Endodermal cell (in vitro differentiated cells): ENCODE results near the gene PRLHR. TPM values are rescaled to one million over a fixed set of nuclear protein-coding genes. Genes with fewer than 3 reads are reported as not detected.
A peak's percentile ranks its signal among the peaks of the same experiment; 100 is the strongest.

Experiments used
- DNase-seq: peaks from one replicate; pipeline ENCODE4 v3.0.0-alpha.2; 2017
- H3K27ac ChIP-seq: 2 replicates; pipeline ENCODE4 v1.5.1; 2013; ENCODE audit warnings: mild to moderate bottlenecking, low read depth, low read length, moderate library complexity
- H3K27me3 ChIP-seq: 2 replicates; pipeline ENCODE4 v1.6.1; 2013; ENCODE audit warnings: mild to moderate bottlenecking, low read length, moderate library complexity; ENCODE audit not compliant: insufficient read depth, control insufficient read depth, poor library complexity, severe bottlenecking
- H3K36me3 ChIP-seq: 2 replicates; pipeline ENCODE4 v1.7.0; 2013; ENCODE audit warnings: mild to moderate bottlenecking, low read length, moderate library complexity; ENCODE audit not compliant: control insufficient read depth, insufficient read depth
- H3K4me1 ChIP-seq: one replicate; pipeline ENCODE4 v1.7.0; 2013; ENCODE audit warnings: low read length; ENCODE audit not compliant: control insufficient read depth, insufficient read depth
- H3K4me3 ChIP-seq: 2 replicates; pipeline ENCODE4 v1.5.1; 2013; ENCODE audit warnings: mild to moderate bottlenecking, low read length, moderate library complexity
- H3K9ac ChIP-seq: 2 replicates; pipeline ENCODE4 v1.6.1; 2013; ENCODE audit warnings: mild to moderate bottlenecking, low read length, moderate library complexity; ENCODE audit not compliant: poor library complexity, severe bottlenecking; ENCODE audit errors: extremely low read depth
- H3K9me3 ChIP-seq: 2 replicates; pipeline ENCODE4 v1.6.1; 2013; ENCODE audit warnings: mild to moderate bottlenecking, low read length, moderate library complexity; ENCODE audit not compliant: control insufficient read depth
- H3K27ac Mint-ChIP-seq: 2 replicates; pipeline ENCODE4 v1.8.0; 2020; ENCODE audit warnings: mixed read lengths
- H3K27me3 Mint-ChIP-seq: 2 replicates; pipeline ENCODE4 v1.8.0; 2021; ENCODE audit warnings: mild to moderate bottlenecking, mixed read lengths; ENCODE audit not compliant: insufficient read depth
- H3K36me3 Mint-ChIP-seq: 2 replicates; pipeline ENCODE4 v1.8.0; 2020; ENCODE audit warnings: low read depth, mixed read lengths
- H3K4me1 Mint-ChIP-seq: 2 replicates; pipeline ENCODE4 v1.8.0; 2020; ENCODE audit warnings: mixed read lengths
- H3K4me3 Mint-ChIP-seq: 2 replicates; pipeline ENCODE4 v1.8.0; 2020; ENCODE audit warnings: mild to moderate bottlenecking, moderate library complexity, mixed read lengths
- H3K9me3 Mint-ChIP-seq: 2 replicates; pipeline ENCODE4 v1.8.0; 2020; ENCODE audit warnings: mild to moderate bottlenecking, mixed read lengths
- whole genome bisulfite sequencing, 2 experiments: methylation state at CpG; one replicate each; pipeline versions ENCODE4 v1.1.5 to v1.1.7; 2013; ENCODE audit warnings: missing lambda C conversion rate in 2 of 2, mixed read lengths in 1 of 2; ENCODE audit not compliant: insufficient coverage in 1 of 2, insufficient read length in 1 of 2; 5-methylcytosine and 5-hydroxymethylcytosine counted together
- total RNA-seq, 2 donors: library from RNA; stranded (reverse); fragmentation: NEBNext Ultra II Directional in 1 of 2; extraction: Animal tissue kit (Norgen Biotek cat#: 25700) in 1 of 2; gene quantifications; 2 replicates in 1 of 2; 3 replicates in 1 of 2; pipeline ENCODE4 v1.2.1, GENCODE V29; 2021
- TF ChIP-seq, protein P1 (sequence below): fragments of 200-600 bp; sonication (generic); conservative IDR thresholded peaks from 2 replicates; pipeline ENCODE4 v1.5.0; 2021; ENCODE audit warnings: antibody characterized with exemption, mild to moderate bottlenecking

The PRLHR gene
- total RNA-seq, 2 donors from 2014 or later, result not detected

GRCh38 chr10:118595064-118595420, 406 bp downstream of the PRLHR start:
- no peak for DNase-seq

GRCh38 chr10:118594392-118595063, 920 bp downstream of the PRLHR start:
- H3K36me3 ChIP-seq, result no peaks in the 10 kb centered on the region
- WGBS, 2 experiments, result 6 to 16% methylated on average over 29 to 70 of the region's 70 CpGs
- H3K4me3 Mint-ChIP-seq, result no peak overlapping the region
- TF ChIP-seq, protein P1, sequence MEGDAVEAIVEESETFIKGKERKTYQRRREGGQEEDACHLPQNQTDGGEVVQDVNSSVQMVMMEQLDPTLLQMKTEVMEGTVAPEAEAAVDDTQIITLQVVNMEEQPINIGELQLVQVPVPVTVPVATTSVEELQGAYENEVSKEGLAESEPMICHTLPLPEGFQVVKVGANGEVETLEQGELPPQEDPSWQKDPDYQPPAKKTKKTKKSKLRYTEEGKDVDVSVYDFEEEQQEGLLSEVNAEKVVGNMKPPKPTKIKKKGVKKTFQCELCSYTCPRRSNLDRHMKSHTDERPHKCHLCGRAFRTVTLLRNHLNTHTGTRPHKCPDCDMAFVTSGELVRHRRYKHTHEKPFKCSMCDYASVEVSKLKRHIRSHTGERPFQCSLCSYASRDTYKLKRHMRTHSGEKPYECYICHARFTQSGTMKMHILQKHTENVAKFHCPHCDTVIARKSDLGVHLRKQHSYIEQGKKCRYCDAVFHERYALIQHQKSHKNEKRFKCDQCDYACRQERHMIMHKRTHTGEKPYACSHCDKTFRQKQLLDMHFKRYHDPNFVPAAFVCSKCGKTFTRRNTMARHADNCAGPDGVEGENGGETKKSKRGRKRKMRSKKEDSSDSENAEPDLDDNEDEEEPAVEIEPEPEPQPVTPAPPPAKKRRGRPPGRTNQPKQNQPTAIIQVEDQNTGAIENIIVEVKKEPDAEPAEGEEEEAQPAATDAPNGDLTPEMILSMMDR, result peak; percentile 86
- H3K4me1 ChIP-seq, result peaks cover 2% of the 10 kb centered on the region
- H3K27me3 ChIP-seq, result peaks cover 62% of the 10 kb centered on the region
- no peak overlapping the region for H3K4me3 ChIP-seq
- peaks cover 78% of the 10 kb centered on the region for H3K27me3 Mint-ChIP-seq
- peaks cover 22% of the 10 kb centered on the region for H3K4me1 Mint-ChIP-seq
- no peak overlapping the region for H3K27ac Mint-ChIP-seq
- peaks cover 2% of the 10 kb centered on the region for H3K9me3 Mint-ChIP-seq
- no peak overlapping the region for H3K27ac ChIP-seq
- H3K9me3 ChIP-seq, result no peaks in the 10 kb centered on the region
- no peak overlapping the region for H3K9ac ChIP-seq
- DNase-seq, result peak; percentile 98
- no peaks in the 10 kb centered on the region for H3K36me3 Mint-ChIP-seq

More at GRCh38 chr10:118595064-118595420, 406 bp downstream of the PRLHR start:
- peak overlapping the region; percentile 51 for H3K4me3 Mint-ChIP-seq
- Histone ChIP-seq H3K4me3 (peak overlapping the region; percentile 81), H3K9me3 (no peaks in the 10 kb centered on the region), H3K9ac (no peak overlapping the region), H3K27me3 (peaks cover 57% of the 10 kb centered on the region), H3K4me1 (peaks cover 2% of the 10 kb centered on the region), H3K27ac (no peak overlapping the region), H3K36me3 (no peaks in the 10 kb centered on the region)
- no peak overlapping the region for H3K27ac Mint-ChIP-seq
- peaks cover 2% of the 10 kb centered on the region for H3K9me3 Mint-ChIP-seq
- peaks cover 76% of the 10 kb centered on the region for H3K27me3 Mint-ChIP-seq
- no peaks in the 10 kb centered on the region for H3K36me3 Mint-ChIP-seq
- H3K4me1 Mint-ChIP-seq, result peaks cover 21% of the 10 kb centered on the region
- TF ChIP-seq, protein P1, result no peak
- 20 to 21% methylated on average over 5 to 22 of the region's 22 CpGs for WGBS, 2 experiments

- no peak overlapping the region for H3K27ac Mint-ChIP-seq
Observed at GRCh38 chr10:118592675-118593330, 2.6 kb downstream of the PRLHR start.

More at GRCh38 chr10:118592675-118593330, 2.6 kb downstream of the PRLHR start:
- Histone ChIP-seq H3K4me3 (no peak overlapping the region), H3K27me3 (peaks cover 78% of the 10 kb centered on the region), H3K27ac (no peak overlapping the region), H3K9ac (no peak overlapping the region), H3K4me1 (peaks cover 2% of the 10 kb centered on the region), H3K36me3 (no peaks in the 10 kb centered on the region), H3K9me3 (no peaks in the 10 kb centered on the region)
- H3K27me3 Mint-ChIP-seq, result peaks cover 89% of the 10 kb centered on the region
- no peak for DNase-seq
- H3K9me3 Mint-ChIP-seq, result peaks cover 2% of the 10 kb centered on the region
- 83 to 86% methylated on average over 1 to 2 of the region's 2 CpGs for WGBS, 2 experiments
- no peak overlapping the region for H3K4me3 Mint-ChIP-seq
- peaks cover 22% of the 10 kb centered on the region for H3K4me1 Mint-ChIP-seq
- TF ChIP-seq, protein P1, result no peak
- H3K36me3 Mint-ChIP-seq, result no peaks in the 10 kb centered on the region
